Progenitor cell of endocrine pancreas (in vitro differentiated cells): Measurements from ENCODE around the gene SLC38A1. TPM values are rescaled to one million over a fixed set of nuclear protein-coding genes. Genes with fewer than 3 reads are reported as not detected.

Experiments
- DNase-seq: peaks from one replicate; pipeline ENCODE4 v3.0.0; 2021; ENCODE audit warnings: low spot score; ENCODE audit not compliant: unreplicated experiment
- H3K27ac Mint-ChIP-seq: 2 replicates; pipeline ENCODE4 v1.8.0; 2021; ENCODE audit warnings: mild to moderate bottlenecking, moderate library complexity, mixed read lengths
- H3K27me3 Mint-ChIP-seq: 2 replicates; pipeline ENCODE4 v1.8.0; 2021; ENCODE audit warnings: mixed read lengths
- H3K36me3 Mint-ChIP-seq: 2 replicates; pipeline ENCODE4 v1.8.0; 2022; ENCODE audit warnings: mixed read lengths; ENCODE audit not compliant: insufficient read depth
- H3K4me1 Mint-ChIP-seq: 2 replicates; pipeline ENCODE4 v1.8.0; 2021; ENCODE audit warnings: low read depth, mixed read lengths
- H3K4me3 Mint-ChIP-seq: 2 replicates; pipeline ENCODE4 v1.8.0; 2021; ENCODE audit warnings: low read depth, mild to moderate bottlenecking, moderate library complexity, mixed read lengths
- H3K9me3 Mint-ChIP-seq: 2 replicates; pipeline ENCODE4 v1.8.0; 2021; ENCODE audit warnings: low read depth, mixed read lengths
- total RNA-seq: library from RNA; stranded (reverse); gene quantifications from 2 replicates; pipeline ENCODE4 v1.2.1, GENCODE V29; 2021
- TF ChIP-seq, protein P1 (sequence below): fragments of 200-600 bp; sonication (generic); IDR thresholded peaks from one replicate; pipeline ENCODE4 v1.5.0; 2021; ENCODE audit warnings: antibody characterized with exemption, mild to moderate bottlenecking; ENCODE audit not compliant: unreplicated experiment

Gene SLC38A1
- total RNA-seq, 1 donor from 2014 or later: 144 TPM

- H3K27me3 Mint-ChIP-seq: no peaks in the 10 kb centered on the region
- no peaks in the 10 kb centered on the region for H3K9me3 Mint-ChIP-seq
- H3K36me3 Mint-ChIP-seq: no peaks in the 10 kb centered on the region
- peak overlapping the region; percentile 66 for H3K27ac Mint-ChIP-seq
- no peak overlapping the region for H3K4me3 Mint-ChIP-seq
- TF ChIP-seq, protein P1, sequence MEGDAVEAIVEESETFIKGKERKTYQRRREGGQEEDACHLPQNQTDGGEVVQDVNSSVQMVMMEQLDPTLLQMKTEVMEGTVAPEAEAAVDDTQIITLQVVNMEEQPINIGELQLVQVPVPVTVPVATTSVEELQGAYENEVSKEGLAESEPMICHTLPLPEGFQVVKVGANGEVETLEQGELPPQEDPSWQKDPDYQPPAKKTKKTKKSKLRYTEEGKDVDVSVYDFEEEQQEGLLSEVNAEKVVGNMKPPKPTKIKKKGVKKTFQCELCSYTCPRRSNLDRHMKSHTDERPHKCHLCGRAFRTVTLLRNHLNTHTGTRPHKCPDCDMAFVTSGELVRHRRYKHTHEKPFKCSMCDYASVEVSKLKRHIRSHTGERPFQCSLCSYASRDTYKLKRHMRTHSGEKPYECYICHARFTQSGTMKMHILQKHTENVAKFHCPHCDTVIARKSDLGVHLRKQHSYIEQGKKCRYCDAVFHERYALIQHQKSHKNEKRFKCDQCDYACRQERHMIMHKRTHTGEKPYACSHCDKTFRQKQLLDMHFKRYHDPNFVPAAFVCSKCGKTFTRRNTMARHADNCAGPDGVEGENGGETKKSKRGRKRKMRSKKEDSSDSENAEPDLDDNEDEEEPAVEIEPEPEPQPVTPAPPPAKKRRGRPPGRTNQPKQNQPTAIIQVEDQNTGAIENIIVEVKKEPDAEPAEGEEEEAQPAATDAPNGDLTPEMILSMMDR: no peak
- DNase-seq: no peak
- H3K4me1 Mint-ChIP-seq: peaks cover 15% of the 10 kb centered on the region
Measured at GRCh38 chr12:46264057-46264456, 4.8 kb downstream of the SLC38A1 start.

DNA sequence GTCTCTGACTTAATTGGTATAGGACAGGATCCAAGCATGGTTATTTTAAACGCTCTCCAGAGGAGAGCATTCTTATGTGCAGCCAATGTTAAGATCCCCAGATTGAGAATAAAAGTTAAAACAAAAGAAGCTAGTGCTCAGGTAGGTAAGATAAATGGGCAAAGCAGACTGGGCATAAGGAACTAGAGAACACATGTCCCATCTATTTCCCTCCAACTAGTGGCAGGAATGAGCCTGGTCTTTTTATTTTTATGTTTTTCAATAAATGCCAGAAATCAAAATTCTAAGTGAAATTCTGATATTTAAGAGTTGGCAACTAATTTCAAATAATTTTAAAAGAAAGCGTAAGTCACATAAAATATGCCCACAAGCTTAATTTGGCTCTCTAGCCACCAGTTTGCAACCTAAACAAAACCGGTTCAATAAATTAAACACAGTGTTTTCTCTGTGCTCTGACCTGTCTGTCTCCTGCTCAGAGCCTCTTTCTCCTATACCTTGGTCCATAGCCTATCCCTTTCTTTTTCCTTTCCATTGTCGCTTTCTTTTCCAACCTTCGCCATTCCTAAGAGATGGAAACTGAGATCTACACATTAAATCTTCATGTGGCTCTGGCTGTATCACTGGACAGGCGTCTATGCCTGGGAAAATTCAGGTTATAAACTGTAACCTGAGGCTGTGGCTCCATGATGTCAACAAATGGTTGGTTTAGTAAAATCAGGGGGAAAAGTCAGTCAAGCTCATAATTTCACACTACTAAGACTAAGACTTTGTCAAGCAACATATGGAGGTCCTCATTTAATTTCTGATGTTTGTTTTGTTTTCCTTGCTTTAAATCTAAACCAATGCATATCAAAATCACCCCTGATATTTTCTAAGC, 5.5 kb downstream of the SLC38A1 start:
- TF ChIP-seq, protein P1: peak; percentile 66
- H3K4me3 Mint-ChIP-seq: peak overlapping the region; percentile 23
- no peak for DNase-seq
- H3K4me1 Mint-ChIP-seq: peaks cover 15% of the 10 kb centered on the region
- H3K36me3 Mint-ChIP-seq: no peaks in the 10 kb centered on the region
- no peaks in the 10 kb centered on the region for H3K27me3 Mint-ChIP-seq
- no peaks in the 10 kb centered on the region for H3K9me3 Mint-ChIP-seq
- H3K27ac Mint-ChIP-seq: peak overlapping the region; percentile 89

DNA sequence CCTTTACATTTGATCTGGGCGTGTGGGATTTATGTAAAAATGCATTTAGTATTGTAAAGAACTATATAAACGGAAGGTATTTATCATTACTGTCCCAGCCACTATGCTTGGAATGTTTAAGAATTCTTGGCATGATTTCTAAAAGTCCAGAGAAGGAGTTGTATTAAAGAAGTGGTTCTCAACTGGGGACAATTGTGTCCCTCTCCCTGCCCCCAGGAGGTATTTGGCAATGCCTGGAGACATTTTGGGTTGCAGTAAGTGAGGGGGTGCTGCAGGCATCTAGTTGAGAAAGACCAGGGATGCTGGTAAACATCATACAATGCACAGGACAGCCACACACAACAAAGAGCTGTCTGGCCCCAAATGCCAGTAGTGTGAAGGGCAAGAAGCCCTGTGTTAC, 7.2 kb downstream of the SLC38A1 start:
- TF ChIP-seq, protein P1: no peak
- Mint-ChIP-seq H3K27ac (peak overlapping the region; percentile 59), H3K27me3 (no peaks in the 10 kb centered on the region), H3K4me1 (peaks cover 15% of the 10 kb centered on the region), H3K36me3 (peaks cover 12% of the 10 kb centered on the region), H3K4me3 (no peak overlapping the region), H3K9me3 (peaks cover 5% of the 10 kb centered on the region)
- DNase-seq: no peak

DNA sequence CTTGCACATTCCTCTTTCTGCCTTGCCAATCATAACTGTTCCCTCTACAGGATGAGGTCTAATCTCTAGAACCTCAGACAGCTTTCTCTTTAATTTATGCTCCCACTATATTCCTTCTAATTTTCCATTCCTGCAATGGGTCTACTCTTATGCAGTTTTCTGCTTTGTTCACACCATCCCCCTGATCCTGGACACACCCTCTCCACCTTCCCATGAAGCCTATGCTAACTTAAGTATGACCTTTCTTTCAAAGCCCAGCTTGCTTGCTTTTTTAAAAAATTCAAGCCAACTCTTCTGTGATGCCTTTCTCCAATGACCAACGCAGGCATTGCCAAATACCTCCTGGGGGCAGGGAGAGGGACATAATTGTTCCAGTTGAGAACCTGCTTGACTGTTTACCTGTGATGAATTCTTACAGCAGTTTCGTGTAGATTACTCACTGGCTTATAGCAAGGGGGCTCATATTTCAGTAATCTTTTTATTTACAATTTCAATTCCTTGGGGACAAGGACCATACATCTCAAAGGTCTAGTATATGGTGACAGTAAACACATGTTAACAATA, 7.8 kb downstream of the SLC38A1 start:
- Mint-ChIP-seq H3K27ac (no peak overlapping the region), H3K36me3 (peaks cover 16% of the 10 kb centered on the region)

More for the DNA sequence above, 7.8 kb downstream of the SLC38A1 start:
- no peak overlapping the region for H3K4me3 Mint-ChIP-seq
- no peak for DNase-seq
- no peaks in the 10 kb centered on the region for H3K27me3 Mint-ChIP-seq
- TF ChIP-seq, protein P1: no peak
- peaks cover 5% of the 10 kb centered on the region for H3K9me3 Mint-ChIP-seq
- peaks cover 15% of the 10 kb centered on the region for H3K4me1 Mint-ChIP-seq
